ENCODE measurements around the gene WDR26.
A peak's percentile ranks its signal among the peaks of the same experiment; 100 is the strongest.

WDR26 gene

GRCh38 chr1:224381880-224382548 is 52.6 kb downstream of the WDR26 start:
- Histone ChIP-seq H3K27me3 (ENCODE audit: control insufficient read depth, insufficient read depth, low read length) (no peaks in the 10 kb centered on the region), H3K27ac (ENCODE audit: low read depth, low read length) (no peak overlapping the region), H3K36me3 (ENCODE audit: control insufficient read depth, insufficient read depth, low read length) (peaks cover 13% of the 10 kb centered on the region), H3K9ac (ENCODE audit: low read length) (no peak overlapping the region), H3K4me1 (ENCODE audit: control insufficient read depth, insufficient read depth, low read length) (no peaks in the 10 kb centered on the region), H3K4me3 (ENCODE audit: low read length) (no peak overlapping the region)

GRCh38 chr1:224380003-224380402 is 54.6 kb downstream of the WDR26 start:
- Histone ChIP-seq H3K9ac (ENCODE audit: low read length) (no peak overlapping the region), H3K27me3 (ENCODE audit: control insufficient read depth, insufficient read depth, low read length) (no peaks in the 10 kb centered on the region), H3K4me3 (ENCODE audit: low read length) (no peak overlapping the region), H3K36me3 (ENCODE audit: control insufficient read depth, insufficient read depth, low read length) (peaks cover 25% of the 10 kb centered on the region), H3K27ac (ENCODE audit: low read depth, low read length) (no peak overlapping the region), H3K4me1 (ENCODE audit: control insufficient read depth, insufficient read depth, low read length) (no peaks in the 10 kb centered on the region)

GRCh38 chr1:224378855-224379631 is 55.6 kb downstream of the WDR26 start:
- H3K4me1 ChIP-seq (ENCODE audit: control insufficient read depth, insufficient read depth, low read length): no peaks in the 10 kb centered on the region
- no peaks in the 10 kb centered on the region for H3K27me3 ChIP-seq (ENCODE audit: control insufficient read depth, insufficient read depth, low read length)
- H3K4me3 ChIP-seq (ENCODE audit: low read length): no peak overlapping the region
- H3K36me3 ChIP-seq (ENCODE audit: control insufficient read depth, insufficient read depth, low read length): peaks cover 25% of the 10 kb centered on the region
- no peak overlapping the region for H3K9ac ChIP-seq (ENCODE audit: low read length)
- H3K27ac ChIP-seq (ENCODE audit: low read depth, low read length): no peak overlapping the region

GRCh38 chr1:224377676-224378006 is 57.0 kb downstream of the WDR26 start:
- no peak overlapping the region for H3K27ac ChIP-seq (ENCODE audit: low read depth, low read length)
- no peaks in the 10 kb centered on the region for H3K4me1 ChIP-seq (ENCODE audit: control insufficient read depth, insufficient read depth, low read length)
- peaks cover 28% of the 10 kb centered on the region for H3K36me3 ChIP-seq (ENCODE audit: control insufficient read depth, insufficient read depth, low read length)

GRCh38 chr1:224375059-224375458 is 59.5 kb downstream of the WDR26 start:
- H3K4me3 ChIP-seq (ENCODE audit: low read length): no peak overlapping the region
- H3K36me3 ChIP-seq (ENCODE audit: control insufficient read depth, insufficient read depth, low read length): peaks cover 36% of the 10 kb centered on the region
- no peaks in the 10 kb centered on the region for H3K27me3 ChIP-seq (ENCODE audit: control insufficient read depth, insufficient read depth, low read length)
- H3K27ac ChIP-seq (ENCODE audit: low read depth, low read length): no peak overlapping the region
- no peak overlapping the region for H3K9ac ChIP-seq (ENCODE audit: low read length)
- no peaks in the 10 kb centered on the region for H3K4me1 ChIP-seq (ENCODE audit: control insufficient read depth, insufficient read depth, low read length)

More at GRCh38 chr1:224377676-224378006, 57.0 kb downstream of the WDR26 start:
- no peak overlapping the region for H3K4me3 ChIP-seq (ENCODE audit: low read length)
- H3K9ac ChIP-seq (ENCODE audit: low read length): no peak overlapping the region
- H3K27me3 ChIP-seq (ENCODE audit: control insufficient read depth, insufficient read depth, low read length): no peaks in the 10 kb centered on the region

- H3K4me1 ChIP-seq (ENCODE audit: control insufficient read depth, insufficient read depth, low read length): no peaks in the 10 kb centered on the region
- H3K36me3 ChIP-seq (ENCODE audit: control insufficient read depth, insufficient read depth, low read length): peaks cover 29% of the 10 kb centered on the region
- no peak overlapping the region for H3K9ac ChIP-seq (ENCODE audit: low read length)
- no peak overlapping the region for H3K27ac ChIP-seq (ENCODE audit: low read depth, low read length)
- no peaks in the 10 kb centered on the region for H3K27me3 ChIP-seq (ENCODE audit: control insufficient read depth, insufficient read depth, low read length)
- H3K4me3 ChIP-seq (ENCODE audit: low read length): no peak overlapping the region
These were observed 61.5 kb downstream of the WDR26 start for GRCh38 chr1:224373008-224373590.

- H3K9ac ChIP-seq (ENCODE audit: low read length): no peak overlapping the region
- H3K4me3 ChIP-seq (ENCODE audit: low read length): no peak overlapping the region
- no peaks in the 10 kb centered on the region for H3K4me1 ChIP-seq (ENCODE audit: control insufficient read depth, insufficient read depth, low read length)
- H3K27ac ChIP-seq (ENCODE audit: low read depth, low read length): no peak overlapping the region
- peaks cover 15% of the 10 kb centered on the region for H3K36me3 ChIP-seq (ENCODE audit: control insufficient read depth, insufficient read depth, low read length)
- no peaks in the 10 kb centered on the region for H3K27me3 ChIP-seq (ENCODE audit: control insufficient read depth, insufficient read depth, low read length)
These were observed 66.2 kb downstream of the WDR26 start for GRCh38 chr1:224368409-224368808.

GRCh38 chr1:224359207-224359606 is 75.4 kb downstream of the WDR26 start:
- no peaks in the 10 kb centered on the region for H3K36me3 ChIP-seq (ENCODE audit: control insufficient read depth, insufficient read depth, low read length)
- H3K27me3 ChIP-seq (ENCODE audit: control insufficient read depth, insufficient read depth, low read length): no peaks in the 10 kb centered on the region
- peaks cover 11% of the 10 kb centered on the region for H3K4me1 ChIP-seq (ENCODE audit: control insufficient read depth, insufficient read depth, low read length)
- no peak overlapping the region for H3K9ac ChIP-seq (ENCODE audit: low read length)
- H3K27ac ChIP-seq (ENCODE audit: low read depth, low read length): no peak overlapping the region
- H3K4me3 ChIP-seq (ENCODE audit: low read length): no peak overlapping the region

GRCh38 chr1:224358237-224358636 is 76.4 kb downstream of the WDR26 start:
- H3K4me3 ChIP-seq (ENCODE audit: low read length): peak overlapping the region; percentile 79
- H3K36me3 ChIP-seq (ENCODE audit: control insufficient read depth, insufficient read depth, low read length): no peaks in the 10 kb centered on the region
- H3K4me1 ChIP-seq (ENCODE audit: control insufficient read depth, insufficient read depth, low read length): peaks cover 11% of the 10 kb centered on the region
- peak overlapping the region; percentile 7 for H3K27ac ChIP-seq (ENCODE audit: low read depth, low read length)
- no peak overlapping the region for H3K9ac ChIP-seq (ENCODE audit: low read length)
- no peaks in the 10 kb centered on the region for H3K27me3 ChIP-seq (ENCODE audit: control insufficient read depth, insufficient read depth, low read length)

GRCh38 chr1:224357626-224358124 is 76.9 kb downstream of the WDR26 start:
- Histone ChIP-seq H3K9ac (ENCODE audit: low read length) (peak overlapping the region; percentile 84), H3K4me1 (ENCODE audit: control insufficient read depth, insufficient read depth, low read length) (peaks cover 11% of the 10 kb centered on the region), H3K27me3 (ENCODE audit: control insufficient read depth, insufficient read depth, low read length) (no peaks in the 10 kb centered on the region), H3K4me3 (ENCODE audit: low read length) (peak overlapping the region; percentile 79), H3K36me3 (ENCODE audit: control insufficient read depth, insufficient read depth, low read length) (no peaks in the 10 kb centered on the region), H3K27ac (ENCODE audit: low read depth, low read length) (peak overlapping the region; percentile 82)

- peak within 1 kb of the TSS; percentile 84 for H3K9ac ChIP-seq (ENCODE audit: low read length)
- peaks cover 11% of the 10 kb centered on the region for H3K4me1 ChIP-seq (ENCODE audit: control insufficient read depth, insufficient read depth, low read length)
- H3K36me3 ChIP-seq (ENCODE audit: control insufficient read depth, insufficient read depth, low read length): no peaks in the 10 kb centered on the region
- H3K4me3 ChIP-seq (ENCODE audit: low read length): peak within 1 kb of the TSS; percentile 79
- no peaks in the 10 kb centered on the region for H3K27me3 ChIP-seq (ENCODE audit: control insufficient read depth, insufficient read depth, low read length)
- H3K27ac ChIP-seq (ENCODE audit: low read depth, low read length): peak within 1 kb of the TSS; percentile 82
These were observed 77.6 kb downstream of the WDR26 start, which contains the start of gene CNIH4 for GRCh38 chr1:224356685-224357625. Gene CNIH4 (plus strand): TSS chr1:224356879. CDS start chr1:224356925, 46 bp downstream.
